OCI-LY3 (cell line): ENCODE results near the gene PRKAR1B.

Experiments
- H2AFZ ChIP-seq: fragments of 200-600, 300-600 bp; shearing (Covaris generic); 2 replicates; pipeline ENCODE4 v1.6.0; 2014; ENCODE audit warnings: antibody characterized with exemption, low read depth, low read length
- H3K27ac ChIP-seq: fragments of 200-600, 300-600 bp; sonication (generic); 2 replicates; pipeline ENCODE4 v1.5.1; 2014; ENCODE audit warnings: mild to moderate bottlenecking, low read length, moderate library complexity, mixed read lengths
- H3K27me3 ChIP-seq: fragments of 200-600, 300-600 bp; sonication (generic); 2 replicates; pipeline ENCODE4 v1.6.1; 2014; ENCODE audit warnings: low read depth, low read length, mixed read lengths
- H3K36me3 ChIP-seq: fragments of 200-600, 300-600 bp; sonication (generic); replicated peaks from 2 replicates; pipeline ENCODE3; 2014; ENCODE audit warnings: low read depth, low read length, mixed read lengths
- H3K4me1 ChIP-seq: fragments of 300-600, 200-600 bp; sonication (generic); 2 replicates; pipeline ENCODE4 v1.6.1; 2014; ENCODE audit warnings: low read length, mixed read lengths
- H3K4me2 ChIP-seq: fragments of 200-600, 300-600 bp; sonication (generic); 2 replicates; pipeline ENCODE4 v1.6.1; 2014; ENCODE audit warnings: low read length, mixed read lengths
- H3K4me3 ChIP-seq: fragments of 300-600, 200-600 bp; sonication (generic); 2 replicates; pipeline ENCODE4 v1.5.1; 2014; ENCODE audit warnings: antibody characterized with exemption, mild to moderate bottlenecking, low read length, moderate library complexity
- H3K79me2 ChIP-seq: fragments of 300-600, 200-600 bp; shearing (Covaris generic); 2 replicates; pipeline ENCODE4 v1.6.1; 2014; ENCODE audit warnings: mild to moderate bottlenecking, low read length, mixed read lengths
- H3K9ac ChIP-seq: fragments of 300-600, 200-600 bp; shearing (Covaris generic); 2 replicates; pipeline ENCODE4 v1.6.0; 2014; ENCODE audit warnings: mild to moderate bottlenecking, low read length, moderate library complexity
- H3K9me3 ChIP-seq: fragments of 200-600, 300-600 bp; shearing (Covaris generic); 2 replicates; pipeline ENCODE4 v1.6.1; 2014; ENCODE audit warnings: low read length, mixed read lengths; ENCODE audit not compliant: insufficient read depth
- H4K20me1 ChIP-seq: fragments of 200-600, 300-600 bp; sonication (generic); 2 replicates; pipeline ENCODE4 v1.6.1; 2016; ENCODE audit warnings: low read length, mixed read lengths; ENCODE audit not compliant: insufficient read depth
- EZH2phosphoT487 ChIP-seq: fragments of 200-600 bp; shearing (Covaris generic); IDR thresholded peaks from 2 replicates; pipeline ENCODE4 v1.6.1; 2018; ENCODE audit warnings: antibody characterized with exemption, mixed run types, low read depth
- TF ChIP-seq, protein P1 (sequence below): fragments of 200-600, 300-600 bp; sonication (generic); IDR thresholded peaks from 2 replicates; pipeline ENCODE4 v1.5.1; 2014; ENCODE audit warnings: antibody characterized with exemption, low read length, low read depth

PRKAR1B gene

DNA sequence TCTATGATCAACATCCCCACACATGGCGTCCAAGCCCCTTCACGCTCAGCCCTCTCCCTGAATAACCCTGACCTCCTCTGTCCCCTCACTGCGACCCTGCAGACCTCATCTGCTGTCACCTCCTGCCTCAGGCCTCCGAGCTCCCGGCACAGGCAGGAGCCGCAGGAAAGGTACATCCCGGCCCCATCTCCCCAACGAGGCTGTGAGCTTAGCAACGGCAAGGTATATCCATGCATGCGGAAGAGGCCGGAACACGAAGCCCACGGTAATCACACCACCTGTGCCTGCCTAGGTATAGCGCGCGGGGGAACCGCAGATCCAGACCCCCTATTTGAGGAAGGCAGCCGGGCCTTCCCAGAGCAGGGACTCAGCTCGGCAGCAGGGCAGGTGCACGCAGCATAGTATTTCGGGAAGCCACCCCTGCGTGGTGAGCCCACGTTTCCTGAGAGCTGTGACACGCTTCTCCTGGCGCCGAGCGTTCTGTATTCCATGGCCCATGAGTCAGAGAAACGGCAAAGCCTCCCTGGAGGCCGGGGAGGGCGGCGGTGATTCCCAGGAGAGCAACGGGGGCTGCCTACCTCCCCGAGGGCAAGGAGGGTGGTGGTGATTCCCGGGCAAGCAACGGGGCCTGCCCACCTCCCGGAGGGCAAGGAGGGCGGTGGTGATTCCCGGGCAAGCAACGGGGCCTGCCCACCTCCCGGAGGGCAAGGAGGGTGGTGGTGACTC lies 50.7 kb downstream of the PRKAR1B start:
- Histone ChIP-seq H3K4me3 (no peak overlapping the region), H3K27me3 (no peaks in the 10 kb centered on the region), H2AFZ (no peak overlapping the region), H3K4me1 (no peaks in the 10 kb centered on the region), H3K4me2 (no peak overlapping the region), H3K36me3 (peaks cover 24% of the 10 kb centered on the region), H4K20me1 (no peaks in the 10 kb centered on the region), H3K79me2 (no peaks in the 10 kb centered on the region), H3K9ac (no peak overlapping the region), H3K27ac (no peak overlapping the region), H3K9me3 (no peaks in the 10 kb centered on the region)
- TF ChIP-seq, protein P1, sequence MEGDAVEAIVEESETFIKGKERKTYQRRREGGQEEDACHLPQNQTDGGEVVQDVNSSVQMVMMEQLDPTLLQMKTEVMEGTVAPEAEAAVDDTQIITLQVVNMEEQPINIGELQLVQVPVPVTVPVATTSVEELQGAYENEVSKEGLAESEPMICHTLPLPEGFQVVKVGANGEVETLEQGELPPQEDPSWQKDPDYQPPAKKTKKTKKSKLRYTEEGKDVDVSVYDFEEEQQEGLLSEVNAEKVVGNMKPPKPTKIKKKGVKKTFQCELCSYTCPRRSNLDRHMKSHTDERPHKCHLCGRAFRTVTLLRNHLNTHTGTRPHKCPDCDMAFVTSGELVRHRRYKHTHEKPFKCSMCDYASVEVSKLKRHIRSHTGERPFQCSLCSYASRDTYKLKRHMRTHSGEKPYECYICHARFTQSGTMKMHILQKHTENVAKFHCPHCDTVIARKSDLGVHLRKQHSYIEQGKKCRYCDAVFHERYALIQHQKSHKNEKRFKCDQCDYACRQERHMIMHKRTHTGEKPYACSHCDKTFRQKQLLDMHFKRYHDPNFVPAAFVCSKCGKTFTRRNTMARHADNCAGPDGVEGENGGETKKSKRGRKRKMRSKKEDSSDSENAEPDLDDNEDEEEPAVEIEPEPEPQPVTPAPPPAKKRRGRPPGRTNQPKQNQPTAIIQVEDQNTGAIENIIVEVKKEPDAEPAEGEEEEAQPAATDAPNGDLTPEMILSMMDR, result no peak
- TF ChIP-seq EZH2phosphoT487, result no peak

DNA sequence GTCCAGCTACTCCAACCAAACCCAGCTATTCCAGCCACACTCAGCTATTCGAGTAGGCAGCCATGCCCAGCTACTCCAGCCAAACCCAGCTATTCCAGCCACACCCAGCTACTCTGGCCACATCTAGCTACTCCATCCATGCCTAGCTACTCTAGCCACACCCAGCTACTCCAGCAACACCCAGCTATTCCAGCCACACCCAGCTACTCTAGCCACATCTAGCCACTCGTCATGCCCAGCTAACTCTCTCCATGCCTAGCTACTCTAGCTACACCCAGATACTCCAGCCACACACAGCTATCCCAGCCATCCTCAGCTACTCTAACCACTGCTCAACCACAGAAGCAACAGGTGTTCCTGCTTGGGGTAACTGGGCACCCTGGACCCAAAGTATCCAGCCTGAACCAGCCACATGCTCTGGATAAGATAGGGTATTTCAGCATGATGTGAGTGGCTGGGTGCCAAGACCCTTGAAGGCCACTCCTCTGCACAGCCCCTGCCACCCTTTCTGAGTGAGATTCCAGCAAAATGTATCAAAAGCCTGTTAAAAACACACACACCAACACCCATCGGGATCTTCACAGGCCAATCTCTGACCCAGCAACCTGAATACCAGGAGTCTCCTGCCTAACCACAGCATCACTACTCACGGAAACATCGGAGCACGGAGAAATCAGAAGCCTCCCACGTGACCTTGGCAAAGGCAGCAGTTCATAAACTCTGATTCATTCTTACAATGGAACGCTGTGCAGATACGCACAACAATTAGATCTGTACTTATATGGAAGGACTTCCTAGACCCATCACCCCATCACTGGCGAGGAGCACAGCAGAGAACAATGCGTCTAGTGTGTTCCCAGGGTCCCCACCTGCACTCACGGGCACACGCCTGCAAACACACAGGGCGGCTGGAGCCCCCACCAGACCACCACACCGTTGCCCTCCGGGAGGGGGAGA lies 52.3 kb downstream of the PRKAR1B start:
- no peak overlapping the region for H3K27ac ChIP-seq
- H3K36me3 ChIP-seq, result peaks cover 18% of the 10 kb centered on the region
- H3K27me3 ChIP-seq, result no peaks in the 10 kb centered on the region
- no peak overlapping the region for H2AFZ ChIP-seq
- H3K4me2 ChIP-seq, result no peak overlapping the region
- H3K79me2 ChIP-seq, result no peaks in the 10 kb centered on the region
- H4K20me1 ChIP-seq, result no peaks in the 10 kb centered on the region
- TF ChIP-seq, protein P1, result no peak
- TF ChIP-seq EZH2phosphoT487, result no peak
- no peak overlapping the region for H3K9ac ChIP-seq
- no peak overlapping the region for H3K4me3 ChIP-seq
- no peaks in the 10 kb centered on the region for H3K4me1 ChIP-seq
- H3K9me3 ChIP-seq, result no peaks in the 10 kb centered on the region

DNA sequence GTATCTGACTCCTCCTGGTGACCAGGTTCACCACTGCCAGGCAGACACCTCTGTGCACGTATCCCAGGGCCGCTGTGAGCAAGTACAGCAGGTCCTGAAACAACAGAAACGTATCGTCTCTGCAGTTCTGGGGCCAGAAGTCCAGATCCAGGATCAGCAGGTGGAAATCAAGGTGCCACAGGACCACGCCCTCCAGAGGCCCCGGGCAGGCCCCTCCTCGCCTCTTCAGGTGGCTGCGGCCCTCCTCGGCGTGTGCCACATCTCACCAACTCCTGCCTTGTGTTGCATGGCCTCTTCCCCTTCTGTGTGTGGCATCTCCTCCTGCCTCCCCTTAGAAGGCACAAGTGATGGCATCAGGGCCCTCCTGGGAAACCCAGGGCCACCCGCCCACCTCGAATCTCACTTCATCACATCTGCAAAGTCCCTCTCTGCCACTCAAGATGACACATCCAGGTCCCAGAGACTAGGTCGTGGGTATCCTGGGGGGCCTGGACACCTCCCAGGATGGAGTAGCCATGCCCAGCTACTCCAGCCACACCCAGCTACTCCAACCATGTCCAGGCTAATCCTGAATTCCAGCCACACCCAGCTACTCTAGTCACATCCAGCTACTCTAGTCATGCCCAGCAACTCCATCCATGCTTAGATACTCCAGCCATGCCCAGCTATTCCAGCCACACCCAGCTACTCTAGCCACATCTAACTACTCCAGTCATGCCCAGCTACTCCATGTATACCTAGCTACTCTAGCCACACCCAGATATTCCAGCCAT lies 53.2 kb downstream of the PRKAR1B start:
- Histone ChIP-seq H3K27ac (no peak overlapping the region), H3K9ac (no peak overlapping the region), H3K4me2 (no peak overlapping the region), H3K4me1 (no peaks in the 10 kb centered on the region), H4K20me1 (no peaks in the 10 kb centered on the region), H3K36me3 (peaks cover 15% of the 10 kb centered on the region), H3K4me3 (no peak overlapping the region), H3K9me3 (no peaks in the 10 kb centered on the region), H2AFZ (no peak overlapping the region), H3K79me2 (no peaks in the 10 kb centered on the region), H3K27me3 (no peaks in the 10 kb centered on the region)
- TF ChIP-seq EZH2phosphoT487, result no peak
- TF ChIP-seq, protein P1, result no peak

DNA sequence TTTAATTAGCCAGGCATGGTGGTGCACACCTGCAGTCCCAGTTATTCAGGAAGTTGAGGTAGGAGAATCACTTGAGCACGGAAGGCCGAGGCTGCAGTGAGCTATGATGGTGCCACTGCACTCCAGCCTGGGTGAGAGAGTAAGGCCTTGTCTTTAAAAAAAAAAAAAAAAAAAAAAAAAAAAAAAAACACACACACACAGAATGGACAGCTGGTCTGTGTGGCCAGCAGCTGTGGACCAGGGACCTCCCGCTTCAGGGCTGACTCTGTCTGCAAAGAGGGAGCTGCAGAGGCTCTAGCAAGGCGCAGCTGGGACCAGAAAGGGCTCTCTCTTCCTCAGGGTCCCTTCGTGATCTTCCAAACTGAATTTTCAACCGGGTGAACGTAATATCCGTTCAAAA lies 54.2 kb downstream of the PRKAR1B start:
- Histone ChIP-seq H3K4me2 (no peak overlapping the region), H3K4me1 (no peaks in the 10 kb centered on the region), H3K27ac (no peak overlapping the region), H3K36me3 (peaks cover 15% of the 10 kb centered on the region), H3K4me3 (no peak overlapping the region), H4K20me1 (no peaks in the 10 kb centered on the region), H3K9ac (no peak overlapping the region), H2AFZ (no peak overlapping the region), H3K9me3 (no peaks in the 10 kb centered on the region), H3K27me3 (no peaks in the 10 kb centered on the region), H3K79me2 (no peaks in the 10 kb centered on the region)
- no peak for TF ChIP-seq EZH2phosphoT487
- TF ChIP-seq, protein P1, result no peak
